Activated CD4-positive, alpha-beta T cell treated with anti-CD3 and anti-CD28 coated beads, Interleukin-10, Interleukin-2, amounts not matched to agents 100 ng/mL and 50 ng/mL, durations not matched to agents 16 hours and 8 hours (primary cell): ENCODE measurements around the gene HIGD2A.

Experiments
- DNase-seq: peaks from one replicate; pipeline ENCODE4 v3.0.0-alpha.2; 2020

The HIGD2A gene

DNA sequence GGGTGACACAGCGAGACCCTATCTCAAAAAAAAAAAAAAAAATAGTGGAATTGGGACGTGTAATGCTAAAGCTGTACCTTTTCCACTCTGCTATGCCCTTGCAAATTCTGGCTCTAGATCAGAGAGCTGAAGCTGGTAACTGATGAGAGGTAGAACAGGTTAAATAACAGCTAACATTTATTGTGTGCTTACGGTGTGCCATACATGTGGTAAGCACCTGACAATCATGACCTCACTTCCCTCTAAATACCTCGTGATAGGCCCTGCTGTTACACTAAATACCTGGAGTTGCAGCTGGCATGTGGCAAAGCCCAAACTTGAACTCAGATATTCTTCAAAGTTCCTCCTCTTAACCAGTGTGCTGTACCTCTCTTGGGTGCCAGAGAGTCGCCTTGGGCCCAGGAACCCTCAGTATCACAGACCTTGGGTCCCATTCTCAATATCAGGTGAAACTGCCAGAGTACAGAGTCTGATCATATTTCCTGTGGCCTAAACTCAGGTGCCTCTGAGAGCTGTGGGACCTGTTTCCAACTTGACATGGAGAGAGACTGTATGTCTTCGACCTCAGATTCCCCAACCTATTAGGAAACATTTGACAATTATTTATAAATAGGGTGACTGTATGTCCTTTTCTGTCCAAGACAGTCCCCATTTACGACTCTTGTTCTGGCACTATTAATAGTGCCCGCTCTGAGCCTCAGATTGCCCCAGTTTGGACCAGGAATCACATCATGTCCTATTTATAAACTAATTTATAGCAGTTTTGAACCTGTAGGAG is 18.4 kb upstream of the HIGD2A start:
- DNase-seq: no peak

- no peak for DNase-seq
These were observed 16.7 kb upstream of the HIGD2A start for GRCh38 chr5:176371621-176372539.

GRCh38 chr5:176373100-176373818 is 15.3 kb upstream of the HIGD2A start:
- DNase-seq: no peak

DNA sequence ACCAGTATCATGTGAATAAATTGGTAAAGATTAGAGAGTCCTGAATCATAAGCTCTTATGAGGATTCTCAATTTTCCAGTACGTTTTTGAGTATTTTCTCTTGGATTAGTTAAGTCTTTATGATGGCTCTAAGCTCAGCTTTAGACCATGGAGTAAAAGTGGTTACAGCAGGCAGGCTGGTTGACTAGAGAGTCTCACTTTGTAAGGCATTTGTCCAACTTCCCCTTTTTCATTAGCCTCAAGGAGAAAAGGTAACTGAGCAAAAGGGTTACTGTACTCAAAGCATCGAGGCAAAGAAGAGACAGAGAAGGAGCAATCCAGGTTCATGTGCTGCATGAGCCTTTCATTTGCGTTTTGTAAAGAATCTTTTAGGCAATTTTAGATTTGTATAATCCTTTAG is 8.7 kb upstream of the HIGD2A start:
- no peak for DNase-seq

- DNase-seq: no peak
These were observed 7.1 kb upstream of the HIGD2A start for GRCh38 chr5:176381423-176381822.

- DNase-seq: no peak
These were observed 6.6 kb upstream of the HIGD2A start for GRCh38 chr5:176381979-176382378.

DNA sequence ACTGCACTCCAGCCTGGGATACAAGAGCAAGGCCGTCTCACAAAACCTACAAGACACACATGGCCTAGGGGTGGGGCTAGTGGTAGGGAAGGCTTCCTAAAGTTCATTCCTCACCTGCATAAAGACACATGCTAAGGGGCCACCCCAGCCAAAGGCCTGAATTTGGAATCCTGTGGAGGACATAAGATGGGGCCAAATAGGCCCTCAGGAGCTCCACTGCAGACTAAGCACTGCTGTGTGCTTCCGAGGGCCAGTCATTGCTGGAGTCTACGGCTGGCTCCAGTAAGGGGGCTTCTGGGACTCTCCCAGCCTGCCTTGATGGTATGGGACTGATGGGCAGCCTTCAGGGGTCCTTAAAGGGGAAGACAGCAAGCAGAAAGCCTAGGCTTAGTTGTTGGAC is 5.8 kb upstream of the HIGD2A start:
- no peak for DNase-seq

DNA sequence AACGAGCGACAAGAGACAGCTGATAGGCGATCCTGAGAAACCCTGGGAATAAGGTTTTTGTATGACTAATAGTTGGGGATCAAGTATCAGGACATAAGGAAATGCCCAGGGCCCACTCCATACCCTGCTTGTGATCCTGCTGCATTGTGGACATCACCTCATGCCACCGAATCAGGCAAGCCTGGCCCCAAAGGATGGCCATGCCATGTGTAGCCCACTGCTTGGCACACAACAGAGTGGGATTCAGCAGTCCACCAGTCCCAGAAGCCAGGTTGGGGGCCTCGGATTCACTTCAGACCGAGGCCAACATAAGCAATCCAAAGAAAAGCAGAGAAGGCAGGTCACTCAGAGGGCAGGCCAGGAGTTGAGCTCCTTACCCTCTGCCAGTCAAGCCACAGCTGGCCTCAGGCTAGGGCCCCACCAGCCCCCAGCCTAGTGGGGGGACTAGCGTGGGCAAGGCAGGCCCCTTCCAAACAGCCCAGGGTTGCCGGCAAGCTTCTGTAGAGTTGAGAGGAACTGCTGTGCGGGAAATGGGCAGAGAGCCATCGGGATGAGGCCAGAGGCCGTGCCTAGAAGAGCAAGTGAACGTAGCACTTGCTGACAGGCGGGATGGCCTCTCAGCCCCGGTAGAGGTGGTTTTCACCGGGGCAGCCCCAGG is 5.2 kb upstream of the HIGD2A start:
- DNase-seq: no peak

DNA sequence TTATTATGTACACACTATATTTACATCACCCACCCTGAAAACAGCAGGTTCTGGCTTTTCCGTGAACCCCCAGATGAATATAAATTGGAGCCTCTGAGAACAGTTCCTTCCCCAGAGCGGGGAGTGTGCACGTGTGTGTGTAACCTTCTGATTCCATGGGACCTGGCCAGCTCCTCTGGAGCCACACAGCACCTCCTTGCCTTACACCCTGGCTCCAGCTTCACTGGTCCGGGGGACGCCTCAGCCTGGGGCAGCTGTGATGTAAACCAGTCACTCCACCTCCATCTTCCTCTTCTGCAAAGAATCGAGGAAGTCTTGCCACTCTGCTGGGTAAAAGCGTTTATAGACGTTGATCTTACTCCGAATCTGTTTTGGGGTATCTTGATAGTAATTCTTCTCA is 4.6 kb upstream of the HIGD2A start:
- DNase-seq: no peak

DNA sequence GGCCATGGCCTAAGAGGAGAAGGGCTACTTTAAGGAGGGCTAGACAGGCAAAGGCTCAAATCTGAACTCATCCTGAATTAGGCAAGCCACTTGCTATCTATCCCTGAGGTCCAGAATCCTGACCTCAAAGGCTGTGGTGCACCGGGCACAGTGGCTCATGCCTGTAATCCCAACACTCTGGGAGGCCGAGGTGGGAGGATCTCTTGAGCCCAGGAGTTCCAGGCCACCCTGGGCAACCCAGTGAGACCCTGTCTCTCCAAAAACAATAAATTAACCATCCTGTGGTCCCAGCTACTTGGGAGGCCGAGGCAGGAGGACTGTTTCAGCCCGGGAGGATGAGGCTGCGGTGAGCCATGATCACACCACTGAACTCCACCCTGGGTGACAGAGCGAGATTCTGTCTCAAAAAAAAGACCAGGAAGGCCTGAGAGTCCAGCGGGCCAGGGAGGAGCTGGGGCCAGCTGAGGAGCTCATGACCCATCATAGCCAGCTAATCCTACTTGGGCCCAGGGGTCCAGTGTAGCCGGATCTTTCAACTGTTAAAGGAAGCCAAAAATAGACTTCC is 4.1 kb upstream of the HIGD2A start:
- DNase-seq: no peak

GRCh38 chr5:176384991-176385390 is 3.6 kb upstream of the HIGD2A start:
- DNase-seq: no peak

DNA sequence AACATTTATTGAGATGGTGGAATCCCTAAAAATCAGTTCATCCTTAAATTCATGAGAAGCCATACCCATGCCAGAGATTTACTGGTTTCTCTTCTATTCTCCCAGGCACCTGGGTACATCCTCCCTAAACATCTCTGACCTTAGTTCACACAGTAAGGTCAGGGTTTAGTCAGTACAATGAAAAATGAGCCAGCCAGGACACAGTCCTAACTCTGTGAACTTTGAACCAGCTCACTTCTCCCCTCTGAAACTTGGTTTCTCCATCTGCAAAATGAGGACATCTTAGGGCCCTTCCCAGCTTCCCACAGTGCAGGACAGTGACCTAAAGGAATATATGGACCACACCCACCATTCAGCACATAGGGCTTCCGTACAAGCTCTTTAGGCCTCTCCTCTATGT is 2.1 kb upstream of the HIGD2A start:
- DNase-seq: no peak

GRCh38 chr5:176387384-176387925 is 1.1 kb upstream of the HIGD2A start:
- DNase-seq: peak; percentile 11

GRCh38 chr5:176388003-176388443 is 528 bp upstream of the HIGD2A start:
- peak; percentile 33 for DNase-seq

GRCh38 chr5:176389135-176390123 is 878 bp downstream of the HIGD2A start:
- DNase-seq: no peak

- DNase-seq: no peak
These were observed 2.9 kb downstream of the HIGD2A start for GRCh38 chr5:176391479-176391878.

- DNase-seq: no peak
These were observed 3.4 kb downstream of the HIGD2A start for GRCh38 chr5:176391999-176392398.

DNA sequence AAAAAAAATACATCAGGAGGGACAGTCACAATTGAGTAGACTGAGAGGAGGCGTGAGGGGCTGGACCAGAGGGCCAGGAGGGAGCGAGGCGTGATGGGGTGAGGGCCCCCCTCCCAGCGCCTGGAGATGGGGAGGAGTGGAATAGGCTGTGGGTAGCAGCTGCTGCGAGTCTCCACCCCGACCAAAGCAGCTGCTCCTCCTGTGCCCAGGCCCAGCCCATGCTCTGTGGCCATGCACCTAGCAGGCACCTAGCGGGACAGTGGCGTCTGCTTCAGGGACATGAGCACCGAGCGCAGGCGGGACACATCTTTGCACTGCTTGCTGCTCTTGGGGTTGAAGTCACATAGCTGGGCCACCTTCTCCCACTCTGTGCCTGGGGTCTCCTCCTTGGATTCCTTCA is 4.0 kb downstream of the HIGD2A start:
- no peak for DNase-seq

GRCh38 chr5:176394096-176394495 is 5.5 kb downstream of the HIGD2A start:
- no peak for DNase-seq

- no peak for DNase-seq
These were observed 6.5 kb downstream of the HIGD2A start for GRCh38 chr5:176394881-176395675.
